Esophagus squamous epithelium (tissue), 4 donors: ENCODE data around the gene APLF.

Experiments
- CTCF ChIP-seq, 6 experiments: fragments of 450-650 bp in 4 of 6; fragments of 200-600 bp in 2 of 6; sonication (generic) in 2 of 6; IDR thresholded peaks; one replicate each; pipeline ENCODE4 v1.5.1; 2016 to 2019; ENCODE audit warnings: antibody characterized with exemption in 6 of 6, mild to moderate bottlenecking in 4 of 6, moderate library complexity in 4 of 6
- POLR2A ChIP-seq, 4 donors: fragments of 450-650 bp; IDR thresholded peaks; one replicate each; pipeline ENCODE4 v1.6.1; 2017; ENCODE audit warnings: antibody characterized with exemption in 4 of 4, mild to moderate bottlenecking in 4 of 4, moderate library complexity in 3 of 4

- TF ChIP-seq POLR2A (IDR thresholded peaks at IDR 0.05) (no peak), CTCF (IDR thresholded peaks at IDR 0.05) (no peak)
Observed at GRCh38 chr2:68577183-68577582, 109.8 kb downstream of the APLF start.
